ENCODE measurements around the gene AGBL4. TPM values are rescaled to one million over a fixed set of nuclear protein-coding genes. Genes with fewer than 3 reads are reported as not detected.

The AGBL4 gene
- total RNA-seq, 1 experiment from 2014 or later, result not detected

GRCh38 chr1:48640836-48641492 lies 1382.8 kb downstream of the AGBL4 start:
- no peaks in the 10 kb centered on the region for H3K4me1 ChIP-seq (ENCODE audit: control insufficient read depth in 1 of 2, insufficient read depth in 2 of 2, low read length in 2 of 2)
- ChIA-PET CTCF (no interaction called here), POLR2A (no interaction called here), RAD21 (ENCODE audit: low non-redundant PET in 1 of 2, low total read pairs in 2 of 2, uncharacterized antibody in 2 of 2, unreplicated experiment in 2 of 2) (no interaction called here)
- H3K79me2 ChIP-seq (ENCODE audit: insufficient read depth, low read length), result no peaks in the 10 kb centered on the region
- no peaks in the 10 kb centered on the region for H3K9me3 ChIP-seq (ENCODE audit: control insufficient read depth in 1 of 2, insufficient read depth in 1 of 2, low read depth in 1 of 2, low read length in 2 of 2)
- H3K27ac ChIP-seq (ENCODE audit: low read depth, low read length), result no peak overlapping the region
- H3K4me3 ChIP-seq (replicated peaks in 1 of 2; ENCODE audit: low read depth in 1 of 2, low read length in 2 of 2), result no peak overlapping the region
- BruUV-seq (replicated peaks), result no TSS peak
- no peak for TF ChIP-seq ZFX (IDR thresholded peaks at IDR 0.05)
- no peak for TF ChIP-seq POLR2AphosphoS5 (IDR thresholded peaks at IDR 0.05; ENCODE audit: low read depth, low read length)
- no peak for TF ChIP-seq CBX3 (IDR thresholded peaks at IDR 0.05; ENCODE audit: low read depth)
- TF ChIP-seq SIN3A (IDR thresholded peaks at IDR 0.05; ENCODE audit: low read depth), result no peak
- no peak for TF ChIP-seq POLR2A (IDR thresholded peaks at IDR 0.05; ENCODE audit: borderline replicate concordance, extremely low read depth, insufficient read depth, insufficient read length)
- TF ChIP-seq, protein P1, sequence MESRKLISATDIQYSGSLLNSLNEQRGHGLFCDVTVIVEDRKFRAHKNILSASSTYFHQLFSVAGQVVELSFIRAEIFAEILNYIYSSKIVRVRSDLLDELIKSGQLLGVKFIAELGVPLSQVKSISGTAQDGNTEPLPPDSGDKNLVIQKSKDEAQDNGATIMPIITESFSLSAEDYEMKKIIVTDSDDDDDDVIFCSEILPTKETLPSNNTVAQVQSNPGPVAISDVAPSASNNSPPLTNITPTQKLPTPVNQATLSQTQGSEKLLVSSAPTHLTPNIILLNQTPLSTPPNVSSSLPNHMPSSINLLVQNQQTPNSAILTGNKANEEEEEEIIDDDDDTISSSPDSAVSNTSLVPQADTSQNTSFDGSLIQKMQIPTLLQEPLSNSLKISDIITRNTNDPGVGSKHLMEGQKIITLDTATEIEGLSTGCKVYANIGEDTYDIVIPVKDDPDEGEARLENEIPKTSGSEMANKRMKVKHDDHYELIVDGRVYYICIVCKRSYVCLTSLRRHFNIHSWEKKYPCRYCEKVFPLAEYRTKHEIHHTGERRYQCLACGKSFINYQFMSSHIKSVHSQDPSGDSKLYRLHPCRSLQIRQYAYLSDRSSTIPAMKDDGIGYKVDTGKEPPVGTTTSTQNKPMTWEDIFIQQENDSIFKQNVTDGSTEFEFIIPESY (IDR thresholded peaks at IDR 0.05; ENCODE audit: extremely low read depth, insufficient replicate concordance, low read length), result no peak
- TF ChIP-seq TCF7L2 (IDR thresholded peaks at IDR 0.05; ENCODE audit: borderline replicate concordance, extremely low read depth, insufficient read depth, insufficient read length), result no peak
- TF ChIP-seq SRF (IDR thresholded peaks at IDR 0.05; ENCODE audit: low read depth), result no peak
- TF ChIP-seq EZH2phosphoT487 (IDR thresholded peaks at IDR 0.05; ENCODE audit: borderline replicate concordance), result no peak
- no peaks in the 10 kb centered on the region for H4K20me1 ChIP-seq (ENCODE audit: insufficient read depth)
- ATAC-seq (no peak), DNase-seq (ENCODE audit: low read depth, low spot score) (no peak)
- H2AFZ ChIP-seq (ENCODE audit: low read depth, low read length, poor library complexity, severe bottlenecking), result no peak overlapping the region
- H3K4me2 ChIP-seq (ENCODE audit: low read length), result no peak overlapping the region
- H3K36me3 ChIP-seq (ENCODE audit: control insufficient read depth in 1 of 2, insufficient read depth in 2 of 2, low read length in 2 of 2), result no peaks in the 10 kb centered on the region
- H3K27me3 ChIP-seq (ENCODE audit: insufficient read depth, low read length), result peaks cover 70% of the 10 kb centered on the region
- no peak overlapping the region for H3K9ac ChIP-seq (ENCODE audit: low read length)
- intact Hi-C loops (cut with micrococcal nuclease), result no loop called here
- H3K9me2 ChIP-seq (ENCODE audit: insufficient read depth), result no peaks in the 10 kb centered on the region

Measured in HCT116 (cell line).